ENCODE data around the gene MSH6.

The MSH6 gene, protein sequence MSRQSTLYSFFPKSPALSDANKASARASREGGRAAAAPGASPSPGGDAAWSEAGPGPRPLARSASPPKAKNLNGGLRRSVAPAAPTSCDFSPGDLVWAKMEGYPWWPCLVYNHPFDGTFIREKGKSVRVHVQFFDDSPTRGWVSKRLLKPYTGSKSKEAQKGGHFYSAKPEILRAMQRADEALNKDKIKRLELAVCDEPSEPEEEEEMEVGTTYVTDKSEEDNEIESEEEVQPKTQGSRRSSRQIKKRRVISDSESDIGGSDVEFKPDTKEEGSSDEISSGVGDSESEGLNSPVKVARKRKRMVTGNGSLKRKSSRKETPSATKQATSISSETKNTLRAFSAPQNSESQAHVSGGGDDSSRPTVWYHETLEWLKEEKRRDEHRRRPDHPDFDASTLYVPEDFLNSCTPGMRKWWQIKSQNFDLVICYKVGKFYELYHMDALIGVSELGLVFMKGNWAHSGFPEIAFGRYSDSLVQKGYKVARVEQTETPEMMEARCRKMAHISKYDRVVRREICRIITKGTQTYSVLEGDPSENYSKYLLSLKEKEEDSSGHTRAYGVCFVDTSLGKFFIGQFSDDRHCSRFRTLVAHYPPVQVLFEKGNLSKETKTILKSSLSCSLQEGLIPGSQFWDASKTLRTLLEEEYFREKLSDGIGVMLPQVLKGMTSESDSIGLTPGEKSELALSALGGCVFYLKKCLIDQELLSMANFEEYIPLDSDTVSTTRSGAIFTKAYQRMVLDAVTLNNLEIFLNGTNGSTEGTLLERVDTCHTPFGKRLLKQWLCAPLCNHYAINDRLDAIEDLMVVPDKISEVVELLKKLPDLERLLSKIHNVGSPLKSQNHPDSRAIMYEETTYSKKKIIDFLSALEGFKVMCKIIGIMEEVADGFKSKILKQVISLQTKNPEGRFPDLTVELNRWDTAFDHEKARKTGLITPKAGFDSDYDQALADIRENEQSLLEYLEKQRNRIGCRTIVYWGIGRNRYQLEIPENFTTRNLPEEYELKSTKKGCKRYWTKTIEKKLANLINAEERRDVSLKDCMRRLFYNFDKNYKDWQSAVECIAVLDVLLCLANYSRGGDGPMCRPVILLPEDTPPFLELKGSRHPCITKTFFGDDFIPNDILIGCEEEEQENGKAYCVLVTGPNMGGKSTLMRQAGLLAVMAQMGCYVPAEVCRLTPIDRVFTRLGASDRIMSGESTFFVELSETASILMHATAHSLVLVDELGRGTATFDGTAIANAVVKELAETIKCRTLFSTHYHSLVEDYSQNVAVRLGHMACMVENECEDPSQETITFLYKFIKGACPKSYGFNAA (N-terminal part only)

DNA sequence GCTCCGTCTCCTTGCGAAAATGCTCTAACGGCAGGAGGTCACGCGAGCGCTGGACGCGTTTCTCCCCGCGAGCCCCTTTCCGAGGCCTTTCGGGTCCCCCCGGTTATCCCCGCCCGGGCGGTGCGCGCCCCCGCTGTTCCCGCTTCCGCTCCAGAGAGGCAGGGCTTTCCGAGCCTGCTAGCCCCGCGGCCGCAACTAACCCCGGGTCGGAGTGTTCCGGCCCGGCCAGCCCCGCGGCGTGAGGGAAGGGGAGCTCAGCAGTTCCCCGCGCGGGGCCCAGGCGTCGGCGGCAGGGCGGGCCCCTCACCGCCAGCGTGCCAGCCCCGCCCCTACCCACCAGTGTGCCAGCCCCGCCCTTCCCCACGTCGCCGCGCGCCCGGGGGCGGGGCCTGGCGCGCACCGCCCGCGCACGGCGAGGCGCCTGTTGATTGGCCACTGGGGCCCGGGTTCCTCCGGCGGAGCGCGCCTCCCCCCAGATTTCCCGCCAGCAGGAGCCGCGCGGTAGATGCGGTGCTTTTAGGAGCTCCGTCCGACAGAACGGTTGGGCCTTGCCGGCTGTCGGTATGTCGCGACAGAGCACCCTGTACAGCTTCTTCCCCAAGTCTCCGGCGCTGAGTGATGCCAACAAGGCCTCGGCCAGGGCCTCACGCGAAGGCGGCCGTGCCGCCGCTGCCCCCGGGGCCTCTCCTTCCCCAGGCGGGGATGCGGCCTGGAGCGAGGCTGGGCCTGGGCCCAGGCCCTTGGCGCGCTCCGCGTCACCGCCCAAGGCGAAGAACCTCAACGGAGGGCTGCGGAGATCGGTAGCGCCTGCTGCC, at the start of gene MSH6:
TSS of gene MSH6 (plus strand) at position 475 of the 815 bp plus-strand sequence. CDS start at position 564, 89 bp downstream.
- peak; percentile 81 to 83 for DNase-seq (ENCODE audit: low read depth in 1 of 2, low spot score in 1 of 2)

DNA sequence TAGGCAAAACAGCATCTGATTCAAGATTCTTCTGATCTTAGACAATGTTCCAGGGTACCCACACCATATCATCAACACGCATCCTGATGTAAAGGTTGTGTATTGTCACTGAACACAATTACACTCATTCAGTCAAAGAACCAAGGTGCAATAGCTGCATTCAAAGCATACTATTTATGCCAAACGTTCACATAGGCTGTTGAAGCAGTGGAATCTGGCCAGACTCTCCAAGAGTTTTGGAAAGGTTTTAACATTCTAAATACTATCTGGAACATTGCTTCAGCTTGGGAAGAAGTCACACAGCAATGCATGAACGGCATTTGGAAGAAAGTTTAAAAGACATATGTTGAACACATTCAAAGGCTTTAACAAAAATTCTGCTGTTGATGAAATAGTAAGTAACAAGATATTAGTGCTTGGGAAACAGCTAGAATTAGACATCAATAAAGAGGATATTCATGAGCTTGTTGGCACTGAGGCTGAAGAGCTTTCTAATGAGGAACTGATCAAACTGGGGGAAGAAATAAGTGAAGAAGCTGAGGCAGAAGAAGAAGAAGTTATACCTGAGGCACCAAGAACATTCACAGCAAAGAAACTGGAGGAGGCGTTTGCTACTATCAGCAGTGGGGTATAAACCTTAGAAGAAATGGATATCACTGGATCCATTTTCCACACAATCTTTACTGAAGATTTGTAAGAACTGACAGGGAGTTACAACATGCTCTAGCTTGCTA, 47.6 kb upstream of the MSH6 start:
- no peak for DNase-seq (ENCODE audit: low read depth in 1 of 2, low spot score in 1 of 2)

DNA sequence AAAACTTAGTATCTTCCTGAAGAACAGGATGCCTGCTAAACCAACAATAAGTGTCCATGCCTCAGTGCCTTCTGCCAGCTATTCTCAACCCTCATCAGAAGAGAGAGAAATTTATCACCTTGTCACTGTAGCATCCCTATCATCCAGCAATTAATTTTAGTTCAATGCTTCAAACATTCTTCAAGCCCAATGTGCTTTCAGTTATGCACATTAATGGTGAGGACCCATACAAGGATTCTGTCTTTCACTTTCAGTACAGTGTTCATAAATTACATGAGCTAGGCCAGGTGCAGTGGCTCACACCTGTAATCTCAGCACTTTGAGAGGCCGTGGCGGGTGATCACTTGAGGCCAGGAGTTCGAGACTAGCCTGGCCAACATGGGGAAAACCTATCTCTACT, 47.0 kb upstream of the MSH6 start:
- no peak for DNase-seq (ENCODE audit: low read depth in 1 of 2, low spot score in 1 of 2)

DNA sequence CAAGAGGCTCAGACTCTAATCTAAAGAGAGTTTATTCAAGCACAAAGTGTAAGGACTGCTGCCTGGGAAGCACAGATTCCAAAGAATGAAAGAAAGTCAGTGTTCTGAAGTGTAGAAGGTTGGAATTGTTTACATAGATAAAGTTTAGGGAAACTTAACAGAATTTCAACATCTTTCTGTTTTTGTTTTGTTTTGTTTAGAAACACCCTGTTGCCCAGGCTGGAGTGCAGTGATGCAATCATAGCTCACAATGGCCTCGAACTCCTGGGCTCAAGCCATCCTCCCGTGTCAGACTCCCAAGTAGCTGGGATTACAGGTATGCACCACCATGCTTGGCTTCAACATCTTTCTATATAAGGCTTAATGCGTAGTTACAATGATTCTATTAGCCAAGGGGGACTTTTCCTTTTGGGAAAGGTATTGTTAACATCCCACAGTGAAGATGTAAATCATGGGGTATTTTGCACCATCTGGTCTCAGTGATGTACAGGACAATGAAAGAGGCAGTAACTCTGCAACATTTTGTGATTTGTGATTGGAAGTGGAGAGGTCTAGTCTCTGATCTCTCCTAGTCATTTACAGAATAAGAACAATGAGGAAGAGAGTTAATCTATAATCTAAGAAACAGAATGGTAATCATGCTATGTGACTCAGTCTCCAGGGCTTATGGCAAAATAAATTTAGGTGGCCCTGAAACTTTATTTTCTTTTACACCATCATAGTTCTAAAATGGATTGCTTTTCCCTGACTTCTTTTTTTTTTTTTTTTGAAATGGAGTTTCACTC, 45.6 kb upstream of the MSH6 start:
- no peak for DNase-seq (ENCODE audit: low read depth in 1 of 2, low spot score in 1 of 2)

DNA sequence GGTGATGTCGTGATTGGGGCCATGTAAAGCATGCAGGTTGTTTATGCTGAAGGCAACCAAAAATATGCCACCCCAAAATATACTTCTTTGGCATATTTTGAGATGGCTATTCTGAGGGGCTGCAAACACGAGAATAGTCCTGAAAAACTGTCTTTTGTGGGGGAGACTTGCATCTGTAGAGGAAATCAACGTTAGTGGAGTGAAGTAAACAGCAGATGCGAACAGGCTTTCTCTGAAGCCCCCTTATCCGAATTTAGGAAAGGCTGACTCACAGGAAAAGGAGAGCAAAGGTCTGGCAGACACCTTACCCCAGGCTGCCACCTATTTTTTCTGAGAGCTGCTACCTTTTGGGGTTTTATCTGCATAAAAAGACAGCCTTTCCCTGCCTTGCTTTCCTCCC, 44.6 kb upstream of the MSH6 start:
- DNase-seq (ENCODE audit: low read depth in 1 of 2, low spot score in 1 of 2), result no peak

DNA sequence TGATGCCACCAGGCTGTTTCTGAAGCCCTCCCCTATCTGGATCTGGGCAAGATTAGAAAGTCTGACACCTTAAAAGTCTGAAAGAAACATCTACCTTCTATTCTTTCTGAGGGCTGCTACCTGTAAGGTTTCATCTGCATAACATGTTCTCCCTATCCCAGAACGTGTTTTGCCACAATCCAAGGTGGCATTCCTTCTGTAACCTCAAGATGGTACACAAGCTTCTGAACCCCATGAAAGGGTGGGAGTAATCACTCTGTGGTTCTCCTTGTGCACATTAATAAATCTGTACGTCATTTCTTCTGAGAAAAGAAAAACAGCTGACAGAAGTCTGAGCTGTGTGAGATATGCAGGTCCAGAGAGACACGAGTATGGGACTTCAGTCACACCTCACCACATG, 41.8 kb upstream of the MSH6 start:
- no peak for DNase-seq (ENCODE audit: low read depth in 1 of 2, low spot score in 1 of 2)

DNA sequence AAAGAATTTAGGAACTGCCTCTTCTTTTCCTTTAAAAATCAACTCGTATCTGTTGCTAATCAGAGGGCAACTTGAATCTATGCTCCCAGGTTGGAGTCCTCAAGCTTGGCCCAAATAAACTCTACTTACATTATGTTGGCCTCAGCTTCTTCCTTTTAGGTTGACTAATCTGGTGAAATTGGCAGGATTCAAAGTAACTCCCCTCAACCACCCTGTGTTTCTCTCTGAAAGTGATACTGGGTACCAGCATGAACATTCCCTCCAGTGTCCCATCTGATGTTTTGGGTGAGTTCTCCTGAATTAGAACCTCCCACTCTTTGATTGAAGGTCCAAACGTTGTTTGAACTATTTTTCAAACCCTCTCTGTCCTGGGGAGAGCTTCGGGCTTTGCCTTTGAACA, 41.3 kb upstream of the MSH6 start:
- DNase-seq (ENCODE audit: low read depth in 1 of 2, low spot score in 1 of 2), result no peak

DNA sequence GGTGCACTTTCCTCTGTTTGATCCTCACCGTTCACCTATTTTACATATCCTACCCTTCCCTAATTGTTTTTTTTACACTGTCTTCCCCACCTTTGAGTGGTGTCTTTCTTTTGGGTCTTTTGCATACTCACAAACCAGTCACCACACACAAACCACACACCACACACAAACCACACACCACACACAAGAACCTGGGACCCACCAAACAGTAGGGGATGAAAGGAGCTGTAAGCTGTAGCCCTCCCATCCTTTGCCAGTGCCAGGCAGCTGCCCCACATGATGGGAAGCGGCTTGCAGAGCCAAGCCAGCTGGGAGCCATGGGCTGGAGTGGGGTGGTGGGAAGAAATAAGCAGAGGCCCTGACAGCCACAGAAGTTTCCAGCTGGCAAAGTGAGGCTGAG, 38.9 kb upstream of the MSH6 start:
- DNase-seq (ENCODE audit: low read depth in 1 of 2, low spot score in 1 of 2), result no peak

DNA sequence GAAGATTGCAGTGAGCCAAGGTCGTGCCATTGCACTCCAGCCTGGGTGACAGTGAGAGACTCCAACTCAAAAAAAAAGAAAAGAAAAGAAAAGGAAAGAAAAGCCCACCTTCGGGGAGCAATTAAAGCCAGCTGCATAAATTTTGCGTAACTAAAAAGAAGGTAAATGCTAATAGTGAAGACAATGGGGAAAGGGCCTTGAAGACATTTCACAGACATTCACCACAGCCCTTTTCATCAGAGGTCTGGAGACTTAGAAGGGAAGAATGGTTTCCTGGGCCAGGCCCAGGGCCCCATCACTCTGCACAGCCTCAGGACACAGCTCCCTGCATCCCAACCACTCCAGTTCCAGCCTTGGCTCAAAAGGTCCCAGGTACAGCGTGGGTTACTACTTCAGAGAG, 35.1 kb upstream of the MSH6 start:
- no peak for DNase-seq (ENCODE audit: low read depth in 1 of 2, low spot score in 1 of 2)

DNA sequence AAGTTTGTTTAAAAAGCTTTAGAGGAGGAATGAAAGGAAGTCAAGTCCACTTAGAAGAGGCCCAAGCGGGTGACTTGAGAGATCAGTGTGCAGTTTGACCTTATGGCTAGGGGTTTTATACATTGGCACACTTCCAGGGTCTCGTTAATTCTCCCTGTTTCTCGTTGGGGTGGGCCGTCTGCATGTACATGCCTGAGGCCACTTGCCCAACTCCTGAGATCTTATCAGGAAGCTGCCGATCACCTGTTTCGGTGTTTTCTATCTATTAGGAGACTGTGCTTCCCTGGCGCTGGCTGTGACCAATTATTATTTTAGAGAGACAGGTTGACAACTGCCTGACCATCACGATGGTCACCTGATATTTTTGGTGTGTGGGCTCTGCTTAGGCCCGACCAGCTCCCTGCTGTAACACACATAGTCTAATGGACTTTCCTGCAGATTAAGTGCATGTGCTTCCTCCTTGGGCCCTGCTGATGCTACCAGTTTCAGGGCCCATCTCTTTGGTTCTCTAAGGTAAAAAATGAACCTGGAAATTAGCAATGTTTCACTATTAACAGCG, 31.0 kb upstream of the MSH6 start:
- DNase-seq (ENCODE audit: low read depth in 1 of 2, low spot score in 1 of 2), result no peak

DNA sequence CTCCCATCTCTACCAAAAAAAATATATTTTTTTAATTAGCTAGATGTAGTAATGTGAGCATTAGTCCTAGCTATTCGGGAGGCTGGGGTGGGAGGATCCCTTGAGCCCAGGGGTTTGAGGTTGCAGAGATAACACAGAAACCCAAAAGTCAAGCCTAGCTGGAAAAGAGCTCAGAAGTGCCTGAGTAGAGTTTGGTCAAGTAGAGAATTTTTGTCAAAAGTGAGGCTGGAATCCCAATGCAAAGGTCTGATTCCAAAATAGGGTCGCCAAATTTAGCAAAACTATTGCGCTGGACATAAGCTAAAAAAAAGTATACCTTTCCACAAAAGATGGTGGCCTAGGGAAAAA, 15.5 kb upstream of the MSH6 start:
- no peak for DNase-seq (ENCODE audit: low read depth in 1 of 2, low spot score in 1 of 2)

DNA sequence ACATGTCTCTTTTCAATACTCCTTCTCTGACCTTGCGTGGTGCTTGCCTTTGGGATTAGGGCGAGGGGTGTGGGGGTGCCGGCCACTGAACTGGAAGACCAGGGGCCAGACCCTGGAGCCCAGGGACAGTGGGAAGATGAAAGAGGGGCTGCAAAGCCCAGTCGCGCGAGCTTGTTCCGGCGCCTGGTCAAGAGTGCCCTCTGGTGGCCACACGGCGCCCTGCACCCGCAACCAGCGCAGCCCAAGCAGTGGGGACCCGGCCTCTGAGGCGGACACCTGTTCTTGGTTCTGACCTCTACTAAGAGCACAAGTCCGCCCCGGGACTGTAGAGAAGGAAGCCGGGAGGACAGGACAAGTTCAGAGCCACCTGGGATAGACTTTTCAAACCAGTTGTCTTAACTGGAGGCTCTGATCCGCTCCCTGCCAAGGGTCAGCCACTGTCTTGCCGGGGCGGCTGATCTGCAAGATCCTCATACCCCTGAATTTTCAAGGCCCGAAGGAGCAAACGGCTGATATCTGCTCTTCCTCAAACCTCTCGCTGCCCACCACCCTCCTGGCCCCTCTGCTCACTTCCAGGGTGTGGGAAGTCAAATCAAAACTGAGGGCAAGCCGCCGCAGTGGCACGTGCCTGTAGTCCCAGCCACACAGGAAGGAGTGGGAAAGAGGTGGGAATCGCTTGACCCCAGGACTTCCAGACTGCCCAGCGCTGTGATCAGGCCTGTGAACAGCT, 14.9 kb upstream of the MSH6 start:
- DNase-seq (ENCODE audit: low read depth in 1 of 2, low spot score in 1 of 2), result peak; percentile 61 to 66

DNA sequence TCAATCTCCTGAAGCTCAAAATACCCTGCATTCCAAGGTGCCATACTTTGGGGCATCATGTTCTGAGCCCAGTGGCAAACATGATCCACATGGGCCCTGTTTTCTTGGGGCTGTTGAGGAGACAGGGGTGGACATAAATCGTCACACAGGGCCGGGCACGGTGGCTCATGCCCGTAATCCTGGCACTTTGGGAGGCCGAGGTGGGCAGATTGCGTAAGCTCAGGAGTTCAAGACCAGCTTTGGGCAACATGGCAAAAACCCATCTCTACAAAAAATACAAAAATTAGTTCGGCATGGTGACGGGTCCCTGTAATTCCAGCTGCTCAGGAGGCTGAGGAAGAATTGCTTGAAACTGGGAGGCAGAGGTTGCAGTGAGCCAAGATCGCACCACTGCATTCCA, 13.6 kb upstream of the MSH6 start:
- DNase-seq (ENCODE audit: low read depth in 1 of 2, low spot score in 1 of 2), result no peak

DNA sequence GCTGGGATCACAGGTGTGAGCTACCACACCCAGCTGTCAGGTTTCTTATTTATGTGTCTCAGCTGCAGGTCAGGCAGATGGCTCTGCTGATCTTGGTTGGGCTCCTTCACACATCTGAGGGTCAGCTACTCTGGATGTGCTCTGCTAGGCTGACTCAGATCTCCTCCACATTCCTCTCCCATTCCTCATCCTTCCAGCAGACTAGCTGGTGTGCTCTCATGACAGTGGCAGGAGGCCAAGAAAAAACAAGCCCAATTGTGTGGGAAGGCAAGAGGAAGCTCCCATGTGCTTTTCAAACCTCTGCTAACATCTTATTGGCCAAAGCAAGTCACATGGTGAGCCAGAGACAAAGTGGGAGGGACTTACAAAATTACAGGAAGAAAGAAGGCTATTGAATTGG, 11.7 kb upstream of the MSH6 start:
- no peak for DNase-seq (ENCODE audit: low read depth in 1 of 2, low spot score in 1 of 2)

DNA sequence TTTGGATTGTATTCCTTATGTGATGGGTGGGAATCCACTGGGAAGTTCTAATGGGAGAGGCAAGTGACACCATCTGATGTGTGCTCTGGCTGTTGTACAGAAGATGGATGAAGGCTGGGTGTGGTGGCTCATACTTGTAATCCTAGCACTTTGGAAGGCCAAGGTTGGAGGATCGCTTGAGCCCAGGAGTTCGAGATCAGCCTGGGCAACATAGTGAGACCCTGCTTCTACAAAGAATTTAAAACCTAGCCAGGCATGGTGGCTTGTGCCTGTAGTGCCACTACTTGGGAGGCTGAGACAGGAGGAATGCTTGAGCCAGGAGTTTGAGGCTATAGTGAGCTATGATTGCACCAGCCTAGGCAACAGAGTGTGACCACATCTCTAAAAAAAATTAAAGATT, 10.6 kb upstream of the MSH6 start:
- DNase-seq (ENCODE audit: low read depth in 1 of 2, low spot score in 1 of 2), result no peak

DNA sequence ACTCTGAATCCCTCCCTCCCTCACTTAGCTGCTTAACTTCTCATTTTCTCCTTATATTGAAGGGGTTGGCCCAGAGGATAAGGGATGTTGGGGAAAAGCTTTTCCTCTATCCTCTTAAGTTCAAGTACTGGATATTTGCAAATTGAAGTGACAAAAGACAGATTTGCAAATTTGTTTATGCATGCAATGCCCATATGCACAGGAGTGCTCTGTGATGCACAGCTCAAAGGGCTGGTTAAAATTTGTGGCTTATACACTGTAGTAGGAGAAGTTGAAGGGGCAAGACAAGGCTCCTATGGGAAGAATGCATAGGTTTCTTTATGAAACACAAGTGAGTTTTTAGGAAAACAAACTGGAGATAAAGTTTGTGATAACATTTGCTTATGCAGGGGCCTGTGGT, 8.4 kb upstream of the MSH6 start:
- no peak for DNase-seq (ENCODE audit: low read depth in 1 of 2, low spot score in 1 of 2)

DNA sequence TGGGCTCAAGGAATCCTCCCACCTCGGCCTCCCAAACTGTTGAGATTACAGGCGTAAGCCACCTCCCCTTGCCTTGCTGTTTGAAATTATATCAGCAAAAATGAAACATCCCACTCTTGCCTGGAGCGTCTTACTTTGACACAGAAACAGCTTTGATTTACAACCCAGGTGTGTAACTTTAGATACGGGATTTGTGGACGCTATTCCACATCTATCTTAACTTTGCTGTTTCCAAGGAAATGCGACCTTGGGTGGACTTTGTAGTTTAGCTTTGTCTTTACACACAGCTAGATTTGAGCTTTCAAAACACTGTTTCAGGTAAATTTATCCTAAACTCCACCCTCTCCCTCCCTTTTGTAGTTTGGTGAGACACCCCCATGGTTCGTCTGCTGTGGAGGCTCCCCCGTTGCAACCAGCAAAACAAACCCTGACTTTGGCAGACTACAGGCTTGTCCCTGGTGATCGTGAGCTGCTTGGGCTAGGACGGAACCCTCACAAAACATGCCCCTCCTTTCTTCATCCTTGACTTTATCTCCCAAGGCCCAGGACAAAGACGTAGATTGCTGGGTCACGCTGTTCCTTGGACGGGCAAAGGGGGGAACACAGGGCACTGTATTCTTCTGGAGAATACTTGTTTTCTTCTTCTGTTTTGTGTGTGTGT, 5.5 kb upstream of the MSH6 start:
- no peak for DNase-seq (ENCODE audit: low read depth in 1 of 2, low spot score in 1 of 2)
